GM19351 (cell line): ENCODE results near the gene RNF38.
"Not testable (repeated sequence)": the region's sequence is repeated elsewhere in the genome, so short reads cannot be mapped to it uniquely, and the experiment has no call there.

ENCODE experiments used
- ATAC-seq: cut with Tn5 transposase; IDR thresholded peaks from one replicate; pipeline ENCODE4 v1.9.1; 2021; ENCODE audit warnings: mild to moderate bottlenecking, moderate library complexity; ENCODE audit not compliant: unreplicated experiment

Gene RNF38

DNA sequence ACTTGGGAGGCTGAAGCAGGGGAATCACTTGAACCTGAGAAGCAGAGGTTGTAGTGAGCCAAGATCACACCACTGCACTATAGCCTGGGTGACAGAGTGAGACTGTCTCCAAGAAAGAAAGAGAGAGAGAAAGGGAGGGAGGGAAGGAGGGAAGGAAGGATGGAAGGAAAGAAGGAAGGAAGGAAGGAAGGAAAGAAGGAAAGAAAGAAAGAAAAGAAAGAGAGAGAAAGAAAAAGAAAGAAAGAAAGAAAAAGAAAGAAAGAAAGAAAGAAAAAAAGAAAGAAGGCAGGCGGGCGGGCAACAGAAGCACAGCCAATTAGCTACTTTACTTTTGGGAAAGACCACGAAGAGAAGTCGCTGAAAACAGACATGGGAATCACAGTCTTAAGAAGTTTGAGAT is 9.0 kb upstream of the RNF38 start:
- not testable (repeated sequence) for ATAC-seq

DNA sequence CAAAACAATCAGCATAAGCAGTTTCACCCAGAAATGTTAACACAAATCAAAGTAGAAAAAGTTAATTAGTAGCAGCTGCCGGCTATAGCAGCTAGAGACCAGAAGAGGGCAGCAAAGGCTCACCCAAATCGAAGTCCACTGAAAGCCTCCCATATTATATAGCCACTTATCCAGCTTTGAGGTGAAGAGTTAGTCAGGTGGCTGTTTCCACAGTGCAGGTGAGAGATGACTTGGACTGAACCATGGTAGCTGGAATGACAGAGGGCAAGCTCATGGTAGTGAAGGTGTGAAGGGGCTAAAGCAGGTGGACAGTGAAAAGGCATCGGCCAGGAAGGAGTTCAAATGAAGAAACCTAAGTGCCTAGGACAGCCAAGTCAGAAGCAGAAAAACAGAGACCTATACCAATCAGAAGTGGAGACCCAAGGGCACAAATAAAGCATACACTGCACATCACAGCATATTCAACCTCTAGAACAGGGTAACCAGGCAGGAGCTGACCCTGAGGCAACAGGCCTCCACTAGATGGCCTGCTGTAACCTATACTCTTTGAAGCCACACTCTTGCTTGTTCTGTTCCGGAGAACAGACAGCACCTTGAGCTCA is 7.2 kb upstream of the RNF38 start:
- peak; percentile 48 for ATAC-seq

DNA sequence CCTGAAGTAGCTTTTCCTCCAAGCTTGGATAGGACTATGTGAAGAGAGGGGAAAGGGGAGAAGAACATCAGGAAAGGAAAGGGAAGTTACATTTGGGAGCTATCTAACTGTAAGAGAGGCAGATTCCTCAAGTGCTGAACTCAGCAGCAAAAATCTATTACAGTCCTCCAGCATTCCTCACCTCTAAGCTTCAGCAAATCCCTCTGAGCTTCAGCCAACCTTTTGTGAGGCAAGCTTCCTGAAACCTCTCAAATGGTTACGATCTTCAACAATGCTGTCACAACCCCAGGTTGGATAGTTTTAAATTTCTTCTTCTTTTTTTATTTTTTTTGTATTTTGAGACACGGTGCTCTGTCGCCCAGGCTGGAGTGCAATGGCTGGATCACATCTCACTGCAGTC is 2.5 kb upstream of the RNF38 start:
- ATAC-seq, result no peak

DNA sequence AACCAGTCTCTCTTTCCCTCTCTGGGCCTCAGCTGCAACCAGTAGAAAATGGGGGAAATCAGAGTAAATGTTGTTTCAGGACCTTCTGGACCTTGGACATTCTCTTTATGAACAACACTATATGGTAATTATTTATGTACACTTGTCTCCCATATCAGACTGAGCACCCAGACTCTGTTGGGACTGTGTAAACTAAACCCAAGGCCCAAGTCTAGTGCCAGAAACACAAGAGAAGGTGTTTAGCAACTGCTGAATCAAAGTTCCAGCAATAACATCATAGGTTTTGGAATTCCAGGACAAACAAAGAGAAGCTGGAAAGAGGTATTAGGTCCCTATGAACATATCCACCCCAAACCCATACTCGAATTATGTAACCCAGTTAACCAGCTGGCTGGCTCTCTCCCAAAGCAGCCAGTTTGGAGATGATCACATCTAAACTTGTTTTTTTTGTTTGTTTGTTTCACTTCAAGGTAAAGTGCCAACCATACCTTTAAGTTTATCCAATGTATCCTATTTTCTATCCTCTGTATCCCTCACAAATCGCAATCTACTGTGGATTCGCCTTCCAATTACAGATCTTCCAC is 1.9 kb upstream of the RNF38 start:
- no peak for ATAC-seq

DNA sequence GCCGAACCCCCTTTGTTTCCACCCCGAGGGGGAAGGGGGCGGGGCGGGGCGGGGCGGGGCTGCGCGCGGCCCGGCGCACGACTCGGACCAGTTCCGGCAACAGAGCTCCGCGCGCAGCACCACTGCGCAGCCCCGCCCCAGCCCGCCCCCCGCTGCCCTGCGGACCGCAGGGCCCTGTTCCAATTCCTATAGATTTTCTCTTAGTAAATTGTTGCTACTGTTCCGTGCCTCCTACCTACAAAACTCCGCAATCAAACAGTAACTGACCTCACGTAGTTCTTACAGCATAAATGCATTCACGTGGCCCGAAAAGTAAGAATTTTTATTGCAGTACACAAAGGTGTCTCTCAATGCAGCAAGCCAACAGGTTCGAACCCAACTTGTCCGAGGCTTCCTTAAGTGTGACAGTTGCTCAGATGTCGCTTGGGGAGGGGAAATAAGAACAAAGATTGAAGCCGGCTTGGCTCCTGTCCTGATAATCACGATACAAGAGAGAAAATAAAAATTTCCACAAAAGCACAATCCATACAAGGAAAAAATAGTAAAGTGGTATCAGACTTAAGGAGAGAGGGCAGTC is 1.2 kb upstream of the RNF38 start:
- ATAC-seq, result peak; percentile 59

DNA sequence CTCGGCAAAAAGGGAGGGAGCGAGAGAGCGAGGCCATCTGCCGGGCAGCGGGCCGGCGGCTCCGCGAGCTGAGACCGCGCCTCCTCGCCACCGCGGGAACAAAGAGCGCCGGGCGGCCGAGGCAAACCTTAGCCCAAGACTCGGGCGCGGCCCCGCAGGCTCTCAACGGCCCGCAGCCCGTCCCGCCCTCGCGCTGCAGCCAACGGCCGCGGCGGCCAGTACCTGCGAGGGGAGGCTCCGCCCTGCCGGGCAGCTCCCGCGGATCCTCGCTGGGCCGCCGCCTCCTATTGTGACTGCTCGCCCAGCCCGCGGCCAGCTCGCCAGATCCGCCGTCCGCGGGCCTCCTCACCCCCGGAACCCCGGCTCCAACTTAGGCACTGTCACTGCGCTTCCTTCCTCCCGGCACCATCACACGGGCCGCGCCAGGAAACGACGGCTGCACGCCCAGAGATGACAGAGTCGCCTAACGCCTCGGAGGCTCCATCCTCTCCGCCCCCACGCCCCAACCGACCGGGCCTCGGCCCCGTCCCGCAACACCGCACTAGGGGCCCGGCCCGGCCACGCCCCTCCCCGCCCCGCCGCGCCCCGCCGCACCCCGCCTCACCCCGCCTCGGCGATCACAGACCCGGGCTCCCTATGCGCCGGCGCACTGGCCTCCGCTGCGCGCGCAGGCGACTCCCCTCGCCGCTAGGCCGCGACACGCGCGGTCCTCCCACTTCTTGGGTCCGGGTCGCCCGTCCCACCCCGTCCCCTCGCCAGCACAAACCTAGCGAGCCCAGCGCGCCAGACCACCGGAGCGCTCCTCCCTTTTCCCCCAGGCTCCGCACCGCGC is 479 bp upstream of the RNF38 start:
- peak; percentile 67 for ATAC-seq

DNA sequence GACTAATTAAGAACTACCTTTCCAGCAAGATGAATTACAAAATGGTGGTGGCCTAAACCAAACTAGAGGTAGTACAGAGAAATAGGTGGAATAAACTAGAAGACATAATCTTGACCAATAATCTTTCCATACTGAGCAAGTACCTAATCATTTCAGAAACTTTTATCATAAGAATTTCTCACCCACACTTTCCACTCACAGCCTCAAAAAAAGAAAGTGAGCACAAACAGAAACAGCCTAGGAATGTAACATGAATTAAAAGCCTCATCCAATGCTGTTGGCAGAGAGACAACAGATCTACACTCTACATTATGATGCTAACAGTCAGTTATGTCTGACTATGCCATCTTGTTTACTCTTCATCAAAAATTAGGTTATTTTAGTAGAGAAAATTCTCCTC is 1.3 kb downstream of the RNF38 start:
- ATAC-seq, result no peak

DNA sequence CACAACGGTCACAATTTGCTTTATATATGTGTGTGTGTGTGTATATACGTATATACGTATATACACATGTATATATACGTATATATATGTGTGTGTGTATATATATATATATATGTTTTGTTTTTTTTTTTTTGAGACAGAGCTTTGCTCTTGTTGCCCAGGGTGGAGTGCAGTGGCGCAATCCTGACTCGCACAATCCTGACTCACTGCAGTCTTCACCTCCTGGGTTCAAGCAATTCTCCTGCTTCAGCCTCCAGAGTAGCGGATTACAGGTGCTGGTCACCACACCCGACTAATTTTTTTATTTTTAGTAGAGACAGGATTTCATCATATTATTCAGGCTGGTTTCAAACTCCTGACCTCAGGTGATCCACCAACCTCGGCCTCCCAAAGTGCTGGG is 3.1 kb downstream of the RNF38 start:
- no peak for ATAC-seq

DNA sequence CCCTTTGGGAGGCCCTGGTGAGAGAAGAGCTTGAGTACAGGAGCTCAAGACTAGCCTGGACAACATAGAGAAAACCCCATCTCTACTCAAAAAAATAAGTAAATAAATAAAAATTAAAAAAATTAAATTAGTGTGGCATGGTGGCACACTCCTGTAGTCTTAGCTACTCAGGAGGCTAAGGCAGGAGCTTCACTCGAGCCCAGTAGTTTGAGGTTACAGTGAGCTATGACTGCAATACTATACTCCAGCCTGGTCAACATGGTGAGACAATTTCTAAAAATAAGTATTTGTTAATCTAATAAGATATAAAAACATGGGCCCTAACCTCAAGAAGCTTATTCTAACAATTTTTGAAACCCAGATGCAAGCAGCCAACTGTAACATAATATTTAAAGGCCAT is 7.6 kb downstream of the RNF38 start:
- ATAC-seq, result no peak

DNA sequence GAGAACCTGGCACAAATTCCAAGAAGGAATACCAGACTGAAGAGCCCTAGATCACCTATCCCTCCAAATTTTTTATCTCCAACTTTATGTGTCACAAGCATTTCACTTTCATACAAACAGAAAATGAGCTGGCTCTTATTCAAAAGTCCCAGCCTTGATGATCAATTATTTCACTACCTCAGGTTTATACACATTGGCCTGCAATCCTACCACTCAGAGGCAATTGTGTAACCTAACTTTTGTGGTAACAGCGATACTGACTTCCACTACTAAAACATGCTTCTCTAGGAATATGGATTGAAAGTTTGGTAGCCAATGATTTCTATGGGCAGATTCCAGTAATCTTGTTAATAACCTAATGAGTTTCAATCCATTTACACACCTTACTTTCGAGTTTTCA is 10.5 kb downstream of the RNF38 start:
- ATAC-seq, result no peak

DNA sequence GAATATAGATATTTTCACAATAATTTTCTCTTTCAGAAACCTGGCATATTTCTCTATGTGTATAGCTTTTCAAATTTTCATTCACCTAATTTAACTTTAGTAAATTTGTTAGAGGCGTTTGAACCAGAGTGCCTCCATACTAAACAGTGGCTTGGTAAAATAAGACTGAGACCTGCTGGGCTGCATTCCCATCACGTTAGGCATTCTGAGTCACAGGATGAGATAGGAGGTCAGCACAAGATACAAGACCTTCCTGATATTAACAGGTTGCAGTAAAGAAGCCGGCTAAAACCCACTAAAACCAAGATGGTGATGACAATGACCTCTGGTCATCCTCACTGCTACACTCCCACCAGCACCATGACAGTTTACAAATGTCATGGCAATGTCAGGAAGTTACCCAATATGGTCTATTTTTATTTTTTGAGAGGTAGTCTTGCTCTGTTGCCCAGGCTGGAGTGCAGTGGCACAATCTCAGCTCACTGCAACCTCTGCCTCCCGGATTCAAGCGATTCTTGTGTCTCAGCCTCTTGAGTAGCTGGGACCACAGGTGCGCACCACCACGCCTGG is 13.6 kb downstream of the RNF38 start:
- ATAC-seq, result not testable (repeated sequence)

DNA sequence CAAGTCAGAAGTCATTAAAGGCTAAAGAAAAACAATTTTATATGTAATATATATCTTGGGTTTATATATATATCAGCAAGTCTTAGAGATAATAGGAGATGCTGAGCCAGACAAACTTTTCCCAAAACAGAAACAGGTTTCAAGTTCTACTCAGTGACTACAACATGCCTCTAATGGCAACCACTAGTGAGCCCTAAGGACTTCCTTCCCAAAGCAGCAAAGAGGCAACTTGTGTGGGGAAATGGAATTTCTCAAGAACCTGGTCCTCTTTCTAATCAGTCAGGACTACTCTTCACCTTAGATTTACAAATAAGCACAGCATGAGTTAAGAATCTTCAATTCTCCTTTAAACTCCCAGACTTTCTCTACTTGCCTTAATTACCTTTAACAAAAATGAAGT is 17.6 kb downstream of the RNF38 start:
- no peak for ATAC-seq

DNA sequence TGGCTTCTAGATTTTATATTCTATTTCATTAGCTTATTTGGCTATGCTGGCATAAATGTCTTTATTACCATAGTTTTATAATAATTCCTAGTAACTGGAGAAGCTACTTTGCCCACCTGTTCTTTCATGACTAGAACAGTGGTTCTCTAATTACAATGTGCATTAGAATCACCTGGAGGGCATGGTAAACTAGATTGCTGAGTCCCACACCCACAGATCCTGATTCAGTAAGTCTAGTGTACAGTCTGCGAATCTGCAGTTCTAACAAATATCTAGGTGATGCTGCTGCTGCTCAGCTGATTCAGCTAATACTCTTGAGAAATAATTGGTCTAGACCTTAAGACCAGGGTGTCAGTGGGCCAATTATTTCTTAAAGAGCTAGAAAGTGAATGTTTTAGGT is 35.5 kb downstream of the RNF38 start:
- ATAC-seq, result no peak

DNA sequence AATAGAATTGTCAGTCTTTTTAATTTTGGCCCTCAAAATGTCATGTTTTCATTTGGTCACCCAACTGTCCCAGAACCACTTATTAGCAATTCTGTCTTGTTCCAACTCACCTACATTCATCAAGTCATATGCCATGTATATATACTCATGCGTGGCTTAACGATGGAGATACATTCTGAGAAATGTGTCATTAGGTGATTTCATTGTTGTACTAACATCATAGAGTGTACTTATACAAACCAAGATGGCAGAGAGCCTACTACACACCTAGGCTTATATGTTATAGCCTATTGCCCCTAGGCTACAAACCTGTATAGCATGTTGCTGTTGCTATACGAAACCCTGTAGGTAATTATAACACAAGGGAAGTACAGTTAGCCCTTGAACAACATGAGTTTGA is 36.6 kb downstream of the RNF38 start:
- ATAC-seq, result no peak

DNA sequence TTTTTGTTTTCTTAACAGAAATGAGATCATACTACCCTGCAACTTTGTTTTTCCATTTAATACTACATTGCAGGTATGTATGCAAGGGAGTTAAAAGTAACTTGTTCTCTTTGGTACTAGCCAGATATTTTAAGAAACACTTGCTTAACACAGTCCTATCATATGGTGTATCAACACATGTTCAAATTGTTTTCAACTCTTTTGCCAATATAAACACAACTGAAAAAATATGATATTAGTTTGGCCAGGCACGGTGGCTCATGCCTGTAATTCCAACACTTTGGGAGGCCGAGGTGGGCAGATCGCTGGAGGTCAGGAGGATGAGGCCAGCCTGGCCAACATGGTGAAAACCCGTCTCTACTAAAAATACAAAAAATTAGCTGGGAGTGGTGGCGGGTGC is 41.6 kb downstream of the RNF38 start:
- ATAC-seq, result no peak

DNA sequence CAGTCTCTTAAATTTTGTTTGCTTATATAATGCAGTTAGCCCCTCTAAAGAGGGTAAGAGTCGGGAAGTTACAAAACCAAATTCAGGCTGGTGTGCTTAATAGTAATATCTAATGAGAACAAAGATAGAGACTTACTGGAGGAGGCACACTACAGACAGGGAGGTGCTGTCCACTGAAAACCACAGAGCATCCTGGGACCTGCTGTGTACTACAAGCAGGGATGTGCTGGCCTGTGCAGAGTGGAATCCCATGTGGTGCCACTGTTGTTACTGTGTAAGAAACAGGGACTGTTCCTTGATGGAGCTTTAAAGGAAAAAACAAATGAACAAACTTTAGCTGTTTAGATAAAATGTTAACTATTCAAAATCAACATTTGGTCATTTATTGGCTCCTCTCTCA is 42.4 kb downstream of the RNF38 start:
- ATAC-seq, result no peak

DNA sequence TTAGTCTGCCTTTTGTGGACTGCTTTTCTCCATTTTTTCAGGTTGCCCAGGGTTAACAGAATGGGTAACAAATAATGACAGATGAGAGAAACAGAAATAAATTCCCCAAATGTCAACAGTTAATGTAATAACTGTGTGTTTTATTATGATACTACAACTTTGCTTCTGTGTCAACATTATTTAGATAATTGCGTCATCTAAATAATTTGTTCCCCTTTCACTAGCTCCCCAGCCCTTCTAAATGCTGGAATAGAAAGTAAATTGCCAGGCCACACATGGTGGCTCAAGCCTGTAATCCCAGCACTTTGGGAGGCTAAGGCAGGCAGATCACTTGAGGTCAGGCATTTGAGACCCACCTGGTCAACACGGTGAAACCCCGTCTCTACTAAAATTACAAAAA is 53.5 kb downstream of the RNF38 start:
- ATAC-seq, result no peak

DNA sequence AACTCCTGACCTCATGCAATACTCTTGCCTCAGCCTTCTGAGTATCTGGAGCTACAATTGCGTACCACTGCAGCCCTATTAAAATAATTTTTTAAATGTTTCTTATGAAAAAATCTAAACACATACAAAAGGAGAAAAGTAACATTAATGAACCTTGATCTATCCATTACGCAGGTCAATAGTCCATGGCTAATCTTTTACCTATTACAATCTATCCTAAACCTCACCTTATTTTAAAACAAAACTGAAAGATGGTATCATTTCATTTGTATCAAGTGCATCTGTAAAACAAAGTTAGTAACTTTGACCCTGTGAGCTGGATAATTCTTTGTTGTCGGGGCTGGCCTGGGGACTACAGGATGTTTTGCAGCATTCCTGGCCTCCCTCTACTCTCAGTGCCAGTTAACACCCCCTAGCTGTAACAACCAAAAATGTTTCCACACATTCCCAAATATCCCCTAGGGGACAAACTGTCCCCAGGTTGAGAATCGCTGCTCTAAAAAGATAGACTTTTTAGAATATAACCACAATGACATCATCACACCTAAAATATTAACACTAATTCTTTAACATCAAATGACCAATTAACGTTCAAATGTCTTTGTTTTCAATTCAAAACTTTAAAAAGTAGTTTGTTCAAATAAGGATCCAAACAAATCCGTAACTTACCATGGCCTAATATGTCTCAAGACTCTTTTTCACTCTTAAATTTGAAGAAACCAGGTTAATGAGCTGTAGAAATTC is 54.8 kb downstream of the RNF38 start:
- ATAC-seq, result no peak

DNA sequence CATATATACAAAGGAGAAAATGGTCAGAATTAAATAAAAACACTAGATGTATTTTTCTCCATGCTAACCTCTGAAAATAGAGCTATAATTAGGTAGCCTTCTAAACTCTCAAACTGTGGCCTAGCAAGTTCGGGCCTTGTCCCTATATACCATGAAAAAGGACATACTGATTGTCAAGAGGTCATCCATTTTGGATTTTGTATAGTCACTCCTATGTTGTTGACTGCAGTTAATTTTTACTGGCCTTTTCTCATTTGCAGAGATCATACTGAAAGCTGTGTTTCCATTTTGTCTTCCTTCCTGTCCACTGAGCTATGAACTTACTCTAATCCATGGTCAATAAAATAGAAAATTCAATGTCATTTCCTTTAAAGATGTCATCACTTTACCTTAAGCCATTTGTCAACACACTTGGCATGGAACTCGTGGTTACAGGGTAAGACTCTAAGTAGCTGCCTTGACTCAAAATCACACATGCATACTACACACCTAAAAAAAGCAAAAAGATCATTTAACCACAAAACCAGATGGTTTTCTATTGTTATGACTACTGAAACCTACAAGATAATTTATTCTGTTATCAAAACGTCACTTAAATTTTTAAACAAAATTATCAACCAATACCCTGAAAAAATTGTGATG is 58.0 kb downstream of the RNF38 start:
- ATAC-seq, result peak; percentile 64

DNA sequence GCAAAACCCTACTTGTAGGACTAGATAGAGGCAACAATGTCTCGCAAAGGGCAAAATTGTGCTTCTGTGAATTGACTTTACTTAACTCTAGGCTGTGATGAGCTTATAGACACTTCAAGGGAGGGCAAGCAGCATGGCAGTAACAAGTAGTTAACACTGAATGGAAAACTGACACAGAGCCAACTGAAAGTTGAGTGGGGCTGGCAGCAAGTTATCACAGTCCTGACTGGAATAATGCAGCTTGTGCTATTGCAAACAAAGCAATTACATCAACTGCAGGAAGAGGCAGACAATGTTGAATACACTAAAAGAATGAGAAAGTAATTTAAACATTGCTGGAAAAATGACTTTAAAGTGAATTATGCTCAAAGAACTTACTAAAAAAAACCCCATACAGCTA is 62.2 kb downstream of the RNF38 start:
- no peak for ATAC-seq
